ENCODE results near the gene CDKN1C.

The CDKN1C gene

GRCh38 chr11:2901854-2902783 is 16.5 kb upstream of the CDKN1C start:
- TF ChIP-seq CTCF (IDR thresholded peaks at IDR 0.05; ENCODE audit: low read depth, low read length) (no peak), MYC (IDR thresholded peaks at IDR 0.05; ENCODE audit: low read depth, low read length) (peak; percentile 32; the same call in 1 of the 2 replicates), POLR2A (IDR thresholded peaks at IDR 0.05; ENCODE audit: extremely low read depth, insufficient read length) (peak; percentile 34)
- TF ChIP-seq, protein P1, sequence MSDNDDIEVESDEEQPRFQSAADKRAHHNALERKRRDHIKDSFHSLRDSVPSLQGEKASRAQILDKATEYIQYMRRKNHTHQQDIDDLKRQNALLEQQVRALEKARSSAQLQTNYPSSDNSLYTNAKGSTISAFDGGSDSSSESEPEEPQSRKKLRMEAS (IDR thresholded peaks at IDR 0.05; ENCODE audit: low read depth, low read length): peak; percentile 37; the same call in 1 of the 2 replicates
- peak; percentile 93 for DNase-seq (ENCODE audit: low read depth)
- peak overlapping the region; percentile 44 for H3K4me3 ChIP-seq (ENCODE audit: low read depth, low read length)

DNA sequence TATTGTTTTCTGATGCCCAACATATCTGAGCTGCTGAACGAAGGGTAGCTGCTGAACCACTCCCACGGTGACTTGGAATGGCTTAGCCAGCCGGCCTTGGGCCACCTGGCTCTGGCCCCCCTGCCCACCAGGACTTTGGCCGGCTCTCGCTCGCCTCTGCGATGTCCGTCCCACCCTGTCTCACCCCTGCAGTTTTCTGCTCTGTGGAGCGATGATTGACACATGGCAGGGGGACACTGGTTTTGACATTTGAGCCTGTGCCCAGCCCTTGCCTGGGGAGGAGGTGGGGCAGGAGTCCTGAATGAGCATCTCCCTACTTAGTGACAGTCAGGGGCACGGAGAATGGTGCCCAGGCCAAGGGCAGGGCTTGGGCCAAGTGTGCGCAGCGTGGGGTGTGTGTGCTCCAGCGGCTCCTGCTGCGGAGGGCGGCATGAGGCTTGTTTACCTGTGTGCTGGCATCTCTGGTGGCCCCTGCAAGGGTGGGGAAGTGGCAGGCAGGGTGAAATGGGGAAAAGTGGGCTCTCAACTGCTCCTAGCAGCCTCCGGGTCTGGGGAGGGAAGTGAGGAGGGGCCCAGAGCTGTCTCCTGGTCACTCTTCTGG is 15.7 kb upstream of the CDKN1C start:
- TF ChIP-seq, protein P1 (IDR thresholded peaks at IDR 0.05; ENCODE audit: low read depth, low read length): no peak
- TF ChIP-seq CTCF (IDR thresholded peaks at IDR 0.05; ENCODE audit: low read depth, low read length) (no peak), POLR2A (IDR thresholded peaks at IDR 0.05; ENCODE audit: extremely low read depth, insufficient read length) (no peak), MYC (IDR thresholded peaks at IDR 0.05; ENCODE audit: low read depth, low read length) (no peak)
- DNase-seq (ENCODE audit: low read depth): no peak
- no peak overlapping the region for H3K4me3 ChIP-seq (ENCODE audit: low read depth, low read length)

DNA sequence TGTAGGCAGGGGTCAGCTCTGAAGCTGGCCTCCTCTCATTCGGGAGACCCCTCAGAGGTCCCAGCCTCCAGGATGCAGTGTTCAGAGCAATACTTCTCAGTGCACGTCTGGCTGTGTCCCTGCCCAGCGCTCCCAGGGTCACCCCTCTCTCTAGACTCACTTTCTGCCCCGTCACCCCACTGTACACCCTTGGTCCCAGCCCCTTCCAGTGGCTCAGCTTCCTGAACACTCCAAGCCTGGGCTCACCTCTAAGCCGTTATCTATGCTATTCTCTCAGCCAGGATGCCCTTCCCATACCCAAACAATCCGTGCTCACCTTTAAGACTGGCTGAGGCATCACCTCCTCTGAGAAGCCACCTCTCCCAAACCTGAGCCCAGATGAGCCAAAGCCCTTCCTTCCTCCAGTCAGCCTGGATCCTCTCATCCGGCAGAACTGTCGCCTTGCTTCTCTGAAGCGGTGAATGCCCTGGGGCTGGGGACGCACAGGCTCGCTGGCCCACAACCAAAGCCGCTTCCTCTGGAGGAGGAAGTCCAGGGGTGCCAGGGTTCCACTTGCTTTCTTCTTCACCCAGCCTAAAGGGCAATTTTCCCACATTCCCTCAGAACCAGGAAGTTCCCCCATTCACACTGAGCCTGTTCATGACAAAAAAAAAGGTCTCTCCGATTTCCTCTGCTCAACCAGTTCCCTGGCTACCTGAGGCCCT is 13.7 kb upstream of the CDKN1C start:
- peak; percentile 68 for DNase-seq (ENCODE audit: low read depth)
- TF ChIP-seq POLR2A (IDR thresholded peaks at IDR 0.05; ENCODE audit: extremely low read depth, insufficient read length) (no peak), CTCF (IDR thresholded peaks at IDR 0.05; ENCODE audit: low read depth, low read length) (no peak), MYC (IDR thresholded peaks at IDR 0.05; ENCODE audit: low read depth, low read length) (no peak)
- TF ChIP-seq, protein P1 (IDR thresholded peaks at IDR 0.05; ENCODE audit: low read depth, low read length): no peak
- no peak overlapping the region for H3K4me3 ChIP-seq (ENCODE audit: low read depth, low read length)

DNA sequence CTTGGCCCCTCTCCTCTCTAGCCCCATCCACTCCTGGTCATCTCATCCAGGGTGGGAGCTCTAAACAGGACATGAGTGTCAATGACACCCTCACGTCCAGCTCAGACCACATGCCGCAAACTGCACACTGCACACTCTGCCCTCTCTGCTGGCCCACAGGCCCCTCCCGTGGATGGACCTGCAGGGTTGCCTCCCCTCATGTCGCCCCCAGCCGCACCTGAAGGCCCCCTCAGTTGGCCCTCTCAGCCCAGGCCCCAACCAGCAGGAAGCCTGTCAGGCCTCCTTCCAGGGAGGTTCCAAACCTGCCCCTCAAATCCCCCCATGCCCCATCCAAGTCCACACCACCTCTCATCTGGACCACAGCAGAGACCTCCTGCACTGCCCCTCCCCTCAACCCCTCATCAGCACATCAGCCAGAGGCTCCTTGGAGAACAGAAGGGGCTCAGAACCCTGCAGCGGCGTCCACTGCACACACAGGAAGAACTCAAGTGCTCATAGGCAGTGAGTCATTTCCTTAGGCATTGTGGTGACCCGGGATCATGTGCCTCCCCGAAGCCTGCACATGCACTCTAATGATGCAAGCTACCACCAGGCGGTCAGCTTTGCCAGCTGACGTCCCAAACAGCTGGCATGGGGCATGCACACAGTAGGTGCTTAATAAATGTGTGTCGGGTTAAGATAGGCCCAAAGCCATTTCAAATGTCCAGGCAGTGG is 12.9 kb upstream of the CDKN1C start:
- DNase-seq (ENCODE audit: low read depth): peak; percentile 93
- no peak for TF ChIP-seq POLR2A (IDR thresholded peaks at IDR 0.05; ENCODE audit: extremely low read depth, insufficient read length)
- TF ChIP-seq, protein P1 (IDR thresholded peaks at IDR 0.05; ENCODE audit: low read depth, low read length): peak; percentile 95
- peak; percentile 86 for TF ChIP-seq MYC (IDR thresholded peaks at IDR 0.05; ENCODE audit: low read depth, low read length)
- no peak for TF ChIP-seq CTCF (IDR thresholded peaks at IDR 0.05; ENCODE audit: low read depth, low read length)
- H3K4me3 ChIP-seq (ENCODE audit: low read depth, low read length): no peak overlapping the region

DNA sequence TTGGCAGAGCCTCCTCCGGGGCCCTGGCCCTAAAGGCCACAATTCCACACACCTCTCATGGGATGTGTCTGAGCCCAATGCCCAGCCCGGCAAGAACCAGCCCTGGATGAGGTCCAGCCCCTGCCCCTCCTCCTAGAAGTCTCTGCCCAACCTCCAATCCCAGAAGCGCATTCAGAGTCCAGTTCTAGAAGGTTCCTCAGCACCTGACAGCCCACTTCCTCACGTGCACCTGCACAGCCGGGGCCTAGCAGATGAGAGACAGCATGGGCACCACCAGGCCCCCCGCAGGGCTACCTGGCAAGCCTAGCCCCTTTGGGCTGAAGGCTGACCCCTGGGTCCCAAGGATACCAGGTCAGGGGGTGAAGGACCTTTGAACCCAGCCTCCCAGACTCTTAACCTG is 11.5 kb upstream of the CDKN1C start:
- no peak overlapping the region for H3K4me3 ChIP-seq (ENCODE audit: low read depth, low read length)
- no peak for TF ChIP-seq POLR2A (IDR thresholded peaks at IDR 0.05; ENCODE audit: extremely low read depth, insufficient read length)
- TF ChIP-seq CTCF (IDR thresholded peaks at IDR 0.05; ENCODE audit: low read depth, low read length): no peak
- TF ChIP-seq, protein P1 (IDR thresholded peaks at IDR 0.05; ENCODE audit: low read depth, low read length): no peak
- TF ChIP-seq MYC (IDR thresholded peaks at IDR 0.05; ENCODE audit: low read depth, low read length): no peak
- no peak for DNase-seq (ENCODE audit: low read depth)
